ENCODE results near the gene ISL2.

The ISL2 gene

GRCh38 chr15:76327191-76328105 is 9.1 kb upstream of the ISL2 start:
- Histone ChIP-seq H3K9me3 (ENCODE audit: control insufficient read depth in 2 of 2, low read length in 2 of 2) (no peaks in the 10 kb centered on the region), H3K27ac (ENCODE audit: low read length) (no peak overlapping the region), H3K9ac (ENCODE audit: low read length in 2 of 2) (no peak overlapping the region), H3K36me3 (ENCODE audit: control insufficient read depth in 2 of 2, insufficient read depth in 2 of 2, low read length in 2 of 2) (no peaks in the 10 kb centered on the region), H3K27me3 (ENCODE audit: control insufficient read depth in 1 of 2, insufficient read depth in 2 of 2, low read length in 2 of 2) (peaks cover 2 to 3% of the 10 kb centered on the region in 2 donors), H3K4me1 (ENCODE audit: control insufficient read depth, insufficient read depth, low read length) (peaks cover 3% of the 10 kb centered on the region), H3K4me3 (ENCODE audit: low read length in 2 of 2) (no peak overlapping the region)

- Histone ChIP-seq H3K4me1 (ENCODE audit: control insufficient read depth, insufficient read depth, low read length) (peaks cover 3% of the 10 kb centered on the region), H3K4me3 (ENCODE audit: low read length in 2 of 2) (no peak overlapping the region), H3K27me3 (ENCODE audit: control insufficient read depth in 1 of 2, insufficient read depth in 2 of 2, low read length in 2 of 2) (peaks cover 2 to 3% of the 10 kb centered on the region in 2 donors)
Observed at GRCh38 chr15:76328106-76328696, 8.4 kb upstream of the ISL2 start.

GRCh38 chr15:76328958-76329357 is 7.6 kb upstream of the ISL2 start:
- Histone ChIP-seq H3K27ac (ENCODE audit: low read length) (no peak overlapping the region), H3K4me1 (ENCODE audit: control insufficient read depth, insufficient read depth, low read length) (peaks cover 3% of the 10 kb centered on the region), H3K4me3 (ENCODE audit: low read length in 2 of 2) (no peak overlapping the region), H3K9ac (ENCODE audit: low read length in 2 of 2) (no peak overlapping the region), H3K27me3 (ENCODE audit: control insufficient read depth in 1 of 2, insufficient read depth in 2 of 2, low read length in 2 of 2) (peaks cover 2 to 3% of the 10 kb centered on the region in 2 donors), H3K36me3 (ENCODE audit: control insufficient read depth in 2 of 2, insufficient read depth in 2 of 2, low read length in 2 of 2) (no peaks in the 10 kb centered on the region), H3K9me3 (ENCODE audit: control insufficient read depth in 2 of 2, low read length in 2 of 2) (no peaks in the 10 kb centered on the region)

More at GRCh38 chr15:76328106-76328696, 8.4 kb upstream of the ISL2 start:
- no peak overlapping the region for H3K9ac ChIP-seq (ENCODE audit: low read length in 2 of 2)
- H3K9me3 ChIP-seq (ENCODE audit: control insufficient read depth in 2 of 2, low read length in 2 of 2): no peaks in the 10 kb centered on the region
- no peaks in the 10 kb centered on the region for H3K36me3 ChIP-seq (ENCODE audit: control insufficient read depth in 2 of 2, insufficient read depth in 2 of 2, low read length in 2 of 2)
- no peak overlapping the region for H3K27ac ChIP-seq (ENCODE audit: low read length)

- H3K9me3 ChIP-seq (ENCODE audit: control insufficient read depth in 2 of 2, low read length in 2 of 2): no peaks in the 10 kb centered on the region
- H3K9ac ChIP-seq (ENCODE audit: low read length in 2 of 2): no peak overlapping the region
- no peaks in the 10 kb centered on the region for H3K36me3 ChIP-seq (ENCODE audit: control insufficient read depth in 2 of 2, insufficient read depth in 2 of 2, low read length in 2 of 2)
- H3K4me1 ChIP-seq (ENCODE audit: control insufficient read depth, insufficient read depth, low read length): peaks cover 5% of the 10 kb centered on the region
- peaks cover 3 to 4% of the 10 kb centered on the region in 2 donors for H3K27me3 ChIP-seq (ENCODE audit: control insufficient read depth in 1 of 2, insufficient read depth in 2 of 2, low read length in 2 of 2)
- no peak overlapping the region for H3K27ac ChIP-seq (ENCODE audit: low read length)
- no peak overlapping the region for H3K4me3 ChIP-seq (ENCODE audit: low read length in 2 of 2)
Observed at GRCh38 chr15:76330080-76330680, 6.4 kb upstream of the ISL2 start.

- Histone ChIP-seq H3K9me3 (ENCODE audit: control insufficient read depth in 2 of 2, low read length in 2 of 2) (no peaks in the 10 kb centered on the region), H3K27me3 (ENCODE audit: control insufficient read depth in 1 of 2, insufficient read depth in 2 of 2, low read length in 2 of 2) (peaks cover 3 to 7% of the 10 kb centered on the region in 2 donors), H3K4me3 (ENCODE audit: low read length in 2 of 2) (no peak overlapping the region), H3K9ac (ENCODE audit: low read length in 2 of 2) (no peak overlapping the region), H3K27ac (ENCODE audit: low read length) (no peak overlapping the region), H3K36me3 (ENCODE audit: control insufficient read depth in 2 of 2, insufficient read depth in 2 of 2, low read length in 2 of 2) (no peaks in the 10 kb centered on the region), H3K4me1 (ENCODE audit: control insufficient read depth, insufficient read depth, low read length) (peaks cover 18% of the 10 kb centered on the region)
Observed at GRCh38 chr15:76332796-76333195, 3.8 kb upstream of the ISL2 start.

GRCh38 chr15:76333309-76333708 is 3.3 kb upstream of the ISL2 start:
- H3K27ac ChIP-seq (ENCODE audit: low read length): no peak overlapping the region
- no peak overlapping the region for H3K9ac ChIP-seq (ENCODE audit: low read length in 2 of 2)
- H3K9me3 ChIP-seq (ENCODE audit: control insufficient read depth in 2 of 2, low read length in 2 of 2): no peaks in the 10 kb centered on the region
- no peaks in the 10 kb centered on the region for H3K36me3 ChIP-seq (ENCODE audit: control insufficient read depth in 2 of 2, insufficient read depth in 2 of 2, low read length in 2 of 2)
- peaks cover 18% of the 10 kb centered on the region for H3K4me1 ChIP-seq (ENCODE audit: control insufficient read depth, insufficient read depth, low read length)
- H3K4me3 ChIP-seq (ENCODE audit: low read length in 2 of 2): no peak overlapping the region
- peaks cover 3 to 7% of the 10 kb centered on the region in 2 donors for H3K27me3 ChIP-seq (ENCODE audit: control insufficient read depth in 1 of 2, insufficient read depth in 2 of 2, low read length in 2 of 2)

GRCh38 chr15:76333720-76334437 is 2.7 kb upstream of the ISL2 start:
- no peak overlapping the region for H3K4me3 ChIP-seq (ENCODE audit: low read length in 2 of 2)
- H3K9me3 ChIP-seq (ENCODE audit: control insufficient read depth in 2 of 2, low read length in 2 of 2): no peaks in the 10 kb centered on the region
- no peak overlapping the region for H3K27ac ChIP-seq (ENCODE audit: low read length)
- H3K36me3 ChIP-seq (ENCODE audit: control insufficient read depth in 2 of 2, insufficient read depth in 2 of 2, low read length in 2 of 2): no peaks in the 10 kb centered on the region
- H3K27me3 ChIP-seq (ENCODE audit: control insufficient read depth in 1 of 2, insufficient read depth in 2 of 2, low read length in 2 of 2): peaks cover 3 to 7% of the 10 kb centered on the region in 2 donors
- no peak overlapping the region for H3K9ac ChIP-seq (ENCODE audit: low read length in 2 of 2)
- H3K4me1 ChIP-seq (ENCODE audit: control insufficient read depth, insufficient read depth, low read length): peaks cover 22% of the 10 kb centered on the region

GRCh38 chr15:76334438-76335306 is 1.9 kb upstream of the ISL2 start:
- peak overlapping the region; percentile 72 to 86 for H3K4me3 ChIP-seq (ENCODE audit: low read length in 2 of 2)
- peaks cover 29% of the 10 kb centered on the region for H3K4me1 ChIP-seq (ENCODE audit: control insufficient read depth, insufficient read depth, low read length)
- no peak overlapping the region for H3K9ac ChIP-seq (ENCODE audit: low read length in 2 of 2)
- H3K9me3 ChIP-seq (ENCODE audit: control insufficient read depth in 2 of 2, low read length in 2 of 2): no peaks in the 10 kb centered on the region
- H3K36me3 ChIP-seq (ENCODE audit: control insufficient read depth in 2 of 2, insufficient read depth in 2 of 2, low read length in 2 of 2): no peaks in the 10 kb centered on the region
- H3K27ac ChIP-seq (ENCODE audit: low read length): peak overlapping the region; percentile 92
- peaks cover 3 to 9% of the 10 kb centered on the region in 2 donors for H3K27me3 ChIP-seq (ENCODE audit: control insufficient read depth in 1 of 2, insufficient read depth in 2 of 2, low read length in 2 of 2)

GRCh38 chr15:76335307-76336253 is 993 bp upstream of the ISL2 start:
- H3K4me1 ChIP-seq (ENCODE audit: control insufficient read depth, insufficient read depth, low read length): peaks cover 30% of the 10 kb centered on the region
- no peaks in the 10 kb centered on the region for H3K9me3 ChIP-seq (ENCODE audit: control insufficient read depth in 2 of 2, low read length in 2 of 2)
- peak overlapping the region; percentile 87 to 89 for H3K9ac ChIP-seq (ENCODE audit: low read length in 2 of 2)
- H3K4me3 ChIP-seq (ENCODE audit: low read length in 2 of 2): peak overlapping the region; percentile 72 to 86
- peak overlapping the region; percentile 92 for H3K27ac ChIP-seq (ENCODE audit: low read length)
- H3K27me3 ChIP-seq (ENCODE audit: control insufficient read depth in 1 of 2, insufficient read depth in 2 of 2, low read length in 2 of 2): peaks cover 0 to 9% of the 10 kb centered on the region in 2 donors
- H3K36me3 ChIP-seq (ENCODE audit: control insufficient read depth in 2 of 2, insufficient read depth in 2 of 2, low read length in 2 of 2): no peaks in the 10 kb centered on the region
